GM19438 (cell line): Measurements from ENCODE around the gene NFIA.

Experiments used
- ATAC-seq: cut with Tn5 transposase; IDR thresholded peaks from one replicate; pipeline ENCODE4 v1.9.1; 2021; ENCODE audit warnings: low read depth; ENCODE audit not compliant: unreplicated experiment

The NFIA gene

GRCh38 chr1:61098906-61099437, 16.6 kb downstream of the NFIA start:
- ATAC-seq, result no peak

GRCh38 chr1:61100578-61100977, 18.2 kb downstream of the NFIA start:
- ATAC-seq, result no peak

DNA sequence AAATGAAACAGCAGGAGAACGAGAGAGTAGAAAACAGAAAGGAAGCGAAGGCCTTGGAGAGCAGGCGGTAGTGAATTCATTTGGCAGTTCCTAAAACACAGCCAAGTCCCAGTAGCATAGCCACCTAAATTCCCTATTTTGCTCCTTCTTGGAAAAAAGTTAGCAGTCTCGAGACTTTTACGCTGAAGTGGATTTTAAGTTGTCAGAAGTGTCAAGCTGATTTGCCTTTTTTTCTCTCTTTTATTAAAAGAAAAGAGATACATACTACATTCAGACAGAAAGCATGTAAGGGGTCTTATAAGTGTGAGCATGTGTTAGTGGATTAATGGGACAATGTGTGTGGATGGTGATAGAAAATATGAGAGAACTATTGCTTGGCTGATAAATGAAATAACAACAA, 19.2 kb downstream of the NFIA start:
- no peak for ATAC-seq

GRCh38 chr1:61102041-61102440, 19.7 kb downstream of the NFIA start:
- ATAC-seq, result no peak

- no peak for ATAC-seq
Observed at GRCh38 chr1:61102621-61103020, 20.3 kb downstream of the NFIA start.

GRCh38 chr1:61104220-61104671, 21.9 kb downstream of the NFIA start:
- no peak for ATAC-seq

DNA sequence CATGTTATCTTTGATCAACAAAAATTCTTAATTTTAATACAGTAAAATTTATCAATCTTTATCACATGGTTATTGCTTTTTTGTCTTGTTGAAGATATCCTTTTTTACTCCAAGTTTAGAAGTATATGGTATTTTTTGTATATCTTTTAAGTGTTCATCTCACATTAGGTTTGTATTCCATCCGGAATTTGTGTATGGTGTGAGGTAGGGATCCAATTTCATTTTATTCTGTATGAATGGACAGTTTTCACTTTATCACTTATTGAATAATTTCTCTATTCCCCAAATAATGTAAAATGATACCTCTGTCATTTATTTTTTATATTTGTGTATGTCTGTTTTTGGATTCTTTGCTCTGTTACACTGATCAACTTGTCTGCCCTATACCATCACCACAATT, 25.3 kb downstream of the NFIA start:
- ATAC-seq, result no peak

DNA sequence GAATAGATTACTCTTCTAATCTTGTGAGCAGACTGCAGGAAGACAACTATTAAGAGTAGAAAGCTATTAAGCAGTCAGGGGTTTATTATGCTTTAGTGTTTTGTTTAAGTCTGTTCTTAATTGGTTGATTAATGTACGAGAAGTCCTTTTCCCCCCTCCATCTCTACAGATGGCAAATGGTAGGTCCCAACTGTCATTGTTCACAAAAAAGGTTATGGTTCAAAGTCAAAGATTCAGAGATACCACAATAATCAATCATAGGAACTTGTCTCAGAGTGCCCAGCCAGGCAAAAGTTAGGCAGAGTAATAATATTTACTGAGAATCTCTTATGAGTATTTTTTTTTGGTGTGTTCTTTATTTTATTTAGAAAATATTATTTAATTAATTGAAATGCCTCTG, 26.8 kb downstream of the NFIA start:
- ATAC-seq, result no peak

GRCh38 chr1:61109910-61110309, 27.5 kb downstream of the NFIA start:
- no peak for ATAC-seq

DNA sequence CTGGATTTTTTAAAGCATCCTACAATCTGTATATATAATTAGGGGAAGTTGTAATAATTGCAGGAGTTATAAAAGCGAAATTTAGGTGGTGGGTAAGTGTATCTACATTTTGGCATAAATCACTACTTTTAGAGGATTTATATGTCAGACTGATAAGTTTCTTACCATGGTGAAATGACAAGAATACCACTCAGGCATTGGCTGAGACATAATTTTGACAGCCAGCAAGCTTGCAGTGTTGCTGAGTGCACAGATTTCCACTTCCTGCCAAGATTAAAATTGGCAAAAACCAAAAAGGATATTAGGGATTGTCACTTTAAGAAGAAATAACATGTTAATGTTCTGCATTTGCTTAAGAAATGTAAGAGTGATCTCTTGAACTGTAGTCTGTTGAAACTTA, 28.2 kb downstream of the NFIA start:
- ATAC-seq, result no peak

DNA sequence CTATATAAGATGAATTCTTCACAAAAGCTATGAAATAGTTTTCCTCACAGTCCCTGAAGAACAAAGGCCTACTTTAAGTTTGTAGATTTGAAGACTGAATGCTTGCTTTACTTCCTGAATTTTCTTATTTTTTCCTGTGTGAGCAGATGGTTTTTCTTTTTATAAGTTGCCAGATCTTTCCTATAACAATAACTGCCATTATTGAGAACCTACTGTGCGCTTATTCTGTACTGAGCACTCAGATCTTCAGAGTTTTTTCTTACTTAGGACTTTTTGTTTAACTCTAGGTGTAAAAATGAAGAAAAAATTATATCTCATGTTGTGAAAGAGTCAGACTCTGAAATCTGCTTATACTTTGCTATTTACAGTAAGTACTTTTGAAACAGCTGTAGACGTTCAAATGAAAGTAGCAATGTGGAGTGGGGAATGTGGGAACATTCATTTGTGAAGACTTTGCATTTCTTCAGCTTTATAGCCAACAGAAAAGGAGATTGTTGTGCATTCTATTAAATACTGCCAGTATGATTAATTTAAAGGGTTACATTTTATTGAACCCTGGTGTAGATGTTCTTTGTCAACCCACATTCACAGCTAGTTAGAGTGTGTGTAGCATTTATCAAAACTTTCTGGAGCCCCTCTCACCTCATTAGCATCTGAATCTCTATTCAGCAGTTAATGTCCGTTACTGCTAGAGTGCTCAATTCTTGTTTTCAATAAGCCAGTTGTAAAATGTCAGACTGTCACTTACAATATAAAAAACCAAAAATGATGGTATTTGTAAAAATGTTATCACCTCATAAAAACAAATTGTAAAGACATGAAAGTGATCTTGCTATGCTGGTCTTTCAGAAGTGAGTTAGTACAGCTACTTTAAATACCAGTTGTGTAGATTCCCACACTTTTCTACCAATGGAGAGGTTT, 29.0 kb downstream of the NFIA start:
- no peak for ATAC-seq

- ATAC-seq, result no peak
Observed at GRCh38 chr1:61114178-61114870, 32.0 kb downstream of the NFIA start.

- no peak for ATAC-seq
Observed at GRCh38 chr1:61115436-61115835, 33.1 kb downstream of the NFIA start.

GRCh38 chr1:61116421-61116820, 34.1 kb downstream of the NFIA start:
- ATAC-seq, result no peak

- ATAC-seq, result no peak
Observed at GRCh38 chr1:61117283-61117682, 34.9 kb downstream of the NFIA start.

GRCh38 chr1:61119085-61119484, 36.7 kb downstream of the NFIA start:
- ATAC-seq, result no peak

DNA sequence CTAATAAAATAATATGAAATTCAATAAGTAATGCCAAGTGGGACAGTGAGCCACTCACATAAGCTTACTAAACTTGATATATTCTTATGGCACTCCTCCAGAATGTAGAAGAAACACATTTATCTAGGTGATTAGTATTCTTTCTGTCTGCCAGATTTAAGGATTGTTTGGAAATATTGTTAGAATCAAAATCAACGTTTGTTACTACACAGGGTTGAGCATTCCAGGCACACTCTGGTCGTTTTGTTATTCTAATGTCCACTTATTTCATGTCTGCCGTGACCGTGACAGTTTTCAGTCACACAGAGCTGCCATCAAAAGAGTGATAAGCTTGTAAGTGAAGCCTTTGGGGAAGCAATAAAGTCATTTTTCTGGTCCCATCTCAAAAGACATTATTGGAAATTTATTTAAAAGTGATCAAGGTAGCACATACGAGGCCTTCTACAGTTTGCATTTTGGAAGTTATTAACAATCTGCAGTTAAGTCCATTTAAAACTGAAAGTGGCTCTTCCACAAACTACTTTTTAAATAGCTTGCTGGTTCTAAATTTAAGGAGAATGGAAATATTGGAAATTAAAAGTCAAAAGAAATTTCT, 38.0 kb downstream of the NFIA start:
- ATAC-seq, result no peak

DNA sequence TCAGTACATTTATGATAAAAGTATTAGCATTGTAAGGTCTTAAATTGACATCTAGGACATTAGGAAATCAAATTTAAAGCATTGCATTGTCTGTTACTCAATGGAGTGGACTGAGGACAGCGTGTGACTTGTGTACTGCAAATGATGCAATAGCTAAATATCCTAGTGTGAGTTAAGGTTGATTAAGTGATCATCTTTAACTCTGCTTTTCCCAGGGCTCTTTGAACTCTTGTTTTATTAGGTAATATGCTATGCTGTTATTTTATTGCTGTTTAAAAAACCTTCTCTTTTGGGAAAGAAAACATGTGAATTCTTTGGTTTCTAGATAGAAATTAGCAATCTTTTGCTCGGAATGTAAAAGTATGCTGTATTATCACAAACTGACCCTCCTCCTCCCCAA, 38.6 kb downstream of the NFIA start:
- ATAC-seq, result no peak

GRCh38 chr1:61121631-61122030, 39.3 kb downstream of the NFIA start:
- ATAC-seq, result no peak

DNA sequence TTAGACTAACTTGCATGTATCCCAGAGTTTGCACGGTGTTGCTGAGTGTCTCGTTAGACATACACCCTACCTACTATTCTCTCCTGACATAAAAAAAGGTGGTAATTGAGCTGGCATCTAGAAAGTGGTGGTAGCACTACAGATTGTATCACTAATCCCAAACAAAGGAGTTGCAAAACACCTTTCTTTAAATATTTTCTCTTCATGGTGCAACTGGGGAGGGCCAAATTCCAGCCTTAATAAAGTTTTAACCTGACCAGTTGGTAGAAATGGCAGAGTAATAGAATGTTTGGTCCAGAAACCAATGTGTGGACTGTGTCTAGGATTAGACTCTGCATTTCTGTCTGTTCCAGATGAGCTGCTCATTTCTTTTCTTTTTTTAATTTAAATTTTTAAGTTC, 40.0 kb downstream of the NFIA start:
- ATAC-seq, result no peak

GRCh38 chr1:61123326-61123725, 41.0 kb downstream of the NFIA start:
- ATAC-seq, result no peak
